GM12878 (cell line): ENCODE measurements around the gene PATE2. TPM values are rescaled to one million over a fixed set of nuclear protein-coding genes. Genes with fewer than 3 reads are reported as not detected.

Experiments
- ATAC-seq: fragments of 200-7000 bp; cut with Tn5 transposase; 3 replicates; pipeline ENCODE4 v1.9.1; 2020; ENCODE audit warnings: mild to moderate bottlenecking, moderate library complexity
- BruUV-seq: library from RNA; stranded (reverse); fragments of 400-500 nt; replicated peaks from 2 replicates; lab custom pipeline; 2021; lab: Mats Ljungman, UMichigan
- CTCF ChIA-PET: fragments of 300-600 bp; sonication (Branson Sonifier 250); formaldehyde crosslinking; extraction: SDS; loops from one replicate; lab custom pipeline; 2021; ENCODE audit warnings: inconsistent platforms; lab: Yijun Ruan, JAX
- POLR2A ChIA-PET: fragments of 350-600 bp; formaldehyde crosslinking; extraction: SDS; loops from one replicate; lab custom pipeline; 2021; ENCODE audit warnings: inconsistent platforms; lab: Charles Lee
- RAD21 ChIA-PET: fragments of 300-600 bp; sonication (Branson Sonifier 250); formaldehyde crosslinking; loops from one replicate; lab custom pipeline; 2023; ENCODE audit warnings: antibody characterized with exemption; ENCODE audit not compliant: unreplicated experiment; lab: Charles Lee
- SMC1A ChIA-PET: fragments of 300-600 bp; sonication (Branson Sonifier 250); formaldehyde crosslinking; loops from one replicate; lab custom pipeline; 2023; ENCODE audit not compliant: unreplicated experiment, uncharacterized antibody; lab: Charles Lee
- DNase-seq: peaks from one replicate; pipeline ENCODE4 v3.0.0-alpha.2; 2011; ENCODE audit warnings: low read depth, low spot score
- FAIRE-seq: peaks from 3 replicates; lab custom pipeline; 2011; peaks lifted over from hg19 to GRCh38; lab: Jason Lieb, UNC
- H2AFZ ChIP-seq: 2 replicates; pipeline ENCODE4 v1.6.0; 2011; ENCODE audit warnings: low read depth, low read length, control low read depth; ENCODE audit not compliant: control insufficient read depth
- H3K27ac ChIP-seq: 2 replicates; pipeline ENCODE4 v1.5.1; 2011; ENCODE audit warnings: control low read depth; ENCODE audit not compliant: control insufficient read depth, insufficient read depth
- H3K27me3 ChIP-seq, 2 experiments: replicated peaks in 1 of 2; 2 replicates each; pipeline versions ENCODE4 v1.6.0 to v1.6.1; 2011; ENCODE audit warnings: low read length in 1 of 2; ENCODE audit not compliant: control insufficient read depth in 2 of 2, insufficient read depth in 2 of 2
- H3K36me3 ChIP-seq, 2 experiments: 2 replicates each; pipeline ENCODE4 v1.5.1; 2011; ENCODE audit warnings: low read length in 1 of 2; ENCODE audit not compliant: control insufficient read depth in 2 of 2, insufficient read depth in 2 of 2
- H3K4me1 ChIP-seq: 2 replicates; pipeline ENCODE4 v1.6.1; 2011; ENCODE audit warnings: mild to moderate bottlenecking, low read length, moderate library complexity, mixed read lengths; ENCODE audit not compliant: control insufficient read depth, insufficient read depth
- H3K4me2 ChIP-seq: 2 replicates; pipeline ENCODE4 v1.6.0; 2011; ENCODE audit warnings: control low read depth; ENCODE audit not compliant: control insufficient read depth, insufficient read depth
- H3K4me3 ChIP-seq: fragments of 200-600 bp; sonication (generic); 2 replicates; pipeline ENCODE4 v1.5.1; 2016
- H3K79me2 ChIP-seq: 2 replicates; pipeline ENCODE4 v1.6.0; 2011; ENCODE audit warnings: low read length; ENCODE audit not compliant: control insufficient read depth, insufficient read depth
- H3K9ac ChIP-seq: 2 replicates; pipeline ENCODE4 v1.8.0; 2011; ENCODE audit warnings: low read length, control low read depth, mixed read lengths; ENCODE audit not compliant: control insufficient read depth, insufficient read depth
- H3K9me3 ChIP-seq: replicated peaks from 3 replicates; pipeline ENCODE4 v1.5.1; 2011; ENCODE audit warnings: mild to moderate bottlenecking, low read length; ENCODE audit not compliant: control insufficient read depth, insufficient read depth
- H4K20me1 ChIP-seq: 2 replicates; pipeline ENCODE4 v1.6.0; 2011; ENCODE audit not compliant: control insufficient read depth, insufficient read depth
- DPF2 ChIP-seq: fragments of 450-650 bp; IDR thresholded peaks from 2 replicates; pipeline ENCODE4 v1.6.1; 2017; ENCODE audit warnings: mild to moderate bottlenecking
- RFX5 ChIP-seq: IDR thresholded peaks from 2 replicates; pipeline ENCODE4 v1.6.1; 2011; ENCODE audit warnings: low read depth, low read length, improper control_type of control experiment
- RUNX3 ChIP-seq: IDR thresholded peaks from 2 replicates; pipeline ENCODE4 v1.6.1; 2012; ENCODE audit warnings: low read length, inconsistent platforms
- SMAD1 ChIP-seq: fragments of 450-650 bp; IDR thresholded peaks from 2 replicates; pipeline ENCODE4 v1.6.1; 2018; ENCODE audit warnings: mild to moderate bottlenecking, low read depth; ENCODE audit not compliant: partially characterized antibody
- ZBTB4 ChIP-seq: fragments of 450-650 bp; formaldehyde crosslinking; IDR thresholded peaks from 2 replicates; pipeline ENCODE4 v1.4.0; 2022; ENCODE audit warnings: mild to moderate bottlenecking, moderate library complexity
- WGBS: methylation state at CpG from one replicate; pipeline ENCODE4 v1.1.6; 2016; ENCODE audit warnings: low lambda C conversion rate; ENCODE audit not compliant: insufficient replicate concordance, insufficient coverage; ENCODE audit errors: missing lambda C conversion rate; 5-methylcytosine and 5-hydroxymethylcytosine counted together
- in situ Hi-C: fragments of 300-500 bp; cut with MboI; formaldehyde crosslinking; loops from 9 replicates; pipeline ENCODE4 v1.14.3; 2018; ENCODE audit warnings: mixed read lengths
- intact Hi-C: fragments of 100-400 bp; cut with micrococcal nuclease; formaldehyde crosslinking; loops from one replicate; pipeline ENCODE4 v1.14.2; 2022; ENCODE audit not compliant: unreplicated experiment
- polyA plus RNA-seq, 11 experiments: library from polyadenylated mRNA; depleted of rRNA in 4 of 11; unstranded in 6 of 11; stranded (reverse) in 5 of 11; fragments of >200 nt; fragmentation: Nextera tagmentation in 4 of 11; fragmentation: Illumina TruSeq in 1 of 11; extraction: Ambion mirVana in 4 of 11; extraction: Trizol in 1 of 11; gene quantifications; 1 replicate in 1 of 11; 2 replicates in 10 of 11; pipeline versions ENCODE4 v1.2.1 to v1.2.3, GENCODE V29; 2011 to 2016; ENCODE audit warnings: inconsistent platforms in 2 of 11, missing spikeins in 2 of 11, low read depth in 1 of 11
- total RNA-seq, 4 experiments: library from RNA; depleted of rRNA in 3 of 4; stranded (reverse); fragments of >200 nt in 3 of 4; fragmentation: Illumina TruSeq in 1 of 4; extraction: Trizol in 1 of 4; gene quantifications; 2 replicates each; pipeline versions ENCODE4 v1.2.1 to v1.2.3, GENCODE V29; 2013 to 2021
- TF ChIP-seq, protein P1 (sequence below): fragments of 450-650 bp; IDR thresholded peaks from 2 replicates; pipeline ENCODE4 v1.6.1; 2017; ENCODE audit warnings: borderline replicate concordance
- TF ChIP-seq, protein P2 (sequence below): fragments of 450-650 bp; IDR thresholded peaks from 2 replicates; pipeline ENCODE4 v1.6.1; 2016; ENCODE audit warnings: mild to moderate bottlenecking

Gene PATE2
- total and polyA plus RNA-seq, 10 of the 15 experiments (the other 5 are each of a cell fraction or from before 2014, with no cell fraction given), result 0.04 to 0.09 (median 0.09) TPM; not detected in 7

GRCh38 chr11:125763483-125763882 lies 15.1 kb downstream of the PATE2 start (continued):
- TF ChIP-seq ZBTB4 (CRISPR knock-in tag), result no peak
- TF ChIP-seq, all 136 proteins: peak for 0

DNA sequence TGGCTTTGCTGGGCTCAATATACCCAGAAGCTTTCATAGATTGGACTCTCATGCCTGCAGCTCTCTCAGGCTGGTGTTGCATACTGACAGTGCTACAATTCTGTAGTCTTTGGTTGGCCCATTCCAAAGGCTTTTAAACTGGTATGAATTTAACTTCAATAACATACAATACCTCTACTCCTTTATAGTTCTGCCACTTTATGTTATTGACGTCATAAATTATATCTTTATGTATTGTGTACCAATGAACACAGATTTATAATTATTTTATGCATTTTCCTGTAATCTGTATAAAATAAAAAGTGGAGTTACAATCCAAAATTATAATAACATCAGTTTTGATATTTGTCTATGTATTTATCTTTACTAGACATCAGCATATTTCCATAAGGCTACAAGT lies 16.2 kb downstream of the PATE2 start:
- H3K27me3 ChIP-seq, result no peaks in the 10 kb centered on the region; a peak in 2 of 4 replicates
- intact Hi-C loops, result no loop called here
- ChIA-PET RAD21 (no interaction called here), SMC1A (no interaction called here), CTCF (no interaction called here), POLR2A (no interaction called here)
- no peak for TF ChIP-seq SMAD1
- TF ChIP-seq, protein P1, sequence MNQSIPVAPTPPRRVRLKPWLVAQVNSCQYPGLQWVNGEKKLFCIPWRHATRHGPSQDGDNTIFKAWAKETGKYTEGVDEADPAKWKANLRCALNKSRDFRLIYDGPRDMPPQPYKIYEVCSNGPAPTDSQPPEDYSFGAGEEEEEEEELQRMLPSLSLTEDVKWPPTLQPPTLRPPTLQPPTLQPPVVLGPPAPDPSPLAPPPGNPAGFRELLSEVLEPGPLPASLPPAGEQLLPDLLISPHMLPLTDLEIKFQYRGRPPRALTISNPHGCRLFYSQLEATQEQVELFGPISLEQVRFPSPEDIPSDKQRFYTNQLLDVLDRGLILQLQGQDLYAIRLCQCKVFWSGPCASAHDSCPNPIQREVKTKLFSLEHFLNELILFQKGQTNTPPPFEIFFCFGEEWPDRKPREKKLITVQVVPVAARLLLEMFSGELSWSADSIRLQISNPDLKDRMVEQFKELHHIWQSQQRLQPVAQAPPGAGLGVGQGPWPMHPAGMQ, result no peak
- no peak for TF ChIP-seq RFX5
- TF ChIP-seq, protein P2, sequence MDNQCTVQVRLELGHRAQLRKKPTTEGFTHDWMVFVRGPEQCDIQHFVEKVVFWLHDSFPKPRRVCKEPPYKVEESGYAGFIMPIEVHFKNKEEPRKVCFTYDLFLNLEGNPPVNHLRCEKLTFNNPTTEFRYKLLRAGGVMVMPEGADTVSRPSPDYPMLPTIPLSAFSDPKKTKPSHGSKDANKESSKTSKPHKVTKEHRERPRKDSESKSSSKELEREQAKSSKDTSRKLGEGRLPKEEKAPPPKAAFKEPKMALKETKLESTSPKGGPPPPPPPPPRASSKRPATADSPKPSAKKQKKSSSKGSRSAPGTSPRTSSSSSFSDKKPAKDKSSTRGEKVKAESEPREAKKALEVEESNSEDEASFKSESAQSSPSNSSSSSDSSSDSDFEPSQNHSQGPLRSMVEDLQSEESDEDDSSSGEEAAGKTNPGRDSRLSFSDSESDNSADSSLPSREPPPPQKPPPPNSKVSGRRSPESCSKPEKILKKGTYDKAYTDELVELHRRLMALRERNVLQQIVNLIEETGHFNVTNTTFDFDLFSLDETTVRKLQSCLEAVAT, result no peak
- no peak for TF ChIP-seq RUNX3
- TF ChIP-seq DPF2, result no peak
- H3K79me2 ChIP-seq, result no peaks in the 10 kb centered on the region
- H3K4me1 ChIP-seq, result no peaks in the 10 kb centered on the region
- no peak overlapping the region for H3K4me2 ChIP-seq
- H3K36me3 ChIP-seq, result no peaks in the 10 kb centered on the region
- no peak for FAIRE-seq
- no TSS peak for BruUV-seq
- no peaks in the 10 kb centered on the region for H3K9me3 ChIP-seq
- no peak for ATAC-seq
- 60% methylated on average over 1 of the region's 1 CpG for WGBS
- H2AFZ ChIP-seq, result no peak overlapping the region
- no peak overlapping the region for H3K27ac ChIP-seq
- no peak overlapping the region for H3K4me3 ChIP-seq
- H4K20me1 ChIP-seq, result no peaks in the 10 kb centered on the region
- in situ Hi-C loops, result no loop called here
- H3K9ac ChIP-seq, result no peak overlapping the region
- no peak for DNase-seq
